Neural cell (in vitro differentiated cells): ENCODE measurements around the gene ATL1.

Experiments
- SMC3 ChIP-seq: fragments of 450-650 bp; conservative IDR thresholded peaks from 2 replicates; pipeline ENCODE4 v1.6.1; 2014; ENCODE audit warnings: antibody characterized with exemption, mild to moderate bottlenecking, moderate library complexity; ENCODE audit not compliant: poor library complexity
- TF ChIP-seq, protein P1 (sequence below): fragments of 450-650 bp; IDR thresholded peaks from 2 replicates; pipeline ENCODE4 v1.5.1; 2014; ENCODE audit warnings: antibody characterized with exemption, mild to moderate bottlenecking, moderate library complexity; ENCODE audit not compliant: poor library complexity, severe bottlenecking

DNA sequence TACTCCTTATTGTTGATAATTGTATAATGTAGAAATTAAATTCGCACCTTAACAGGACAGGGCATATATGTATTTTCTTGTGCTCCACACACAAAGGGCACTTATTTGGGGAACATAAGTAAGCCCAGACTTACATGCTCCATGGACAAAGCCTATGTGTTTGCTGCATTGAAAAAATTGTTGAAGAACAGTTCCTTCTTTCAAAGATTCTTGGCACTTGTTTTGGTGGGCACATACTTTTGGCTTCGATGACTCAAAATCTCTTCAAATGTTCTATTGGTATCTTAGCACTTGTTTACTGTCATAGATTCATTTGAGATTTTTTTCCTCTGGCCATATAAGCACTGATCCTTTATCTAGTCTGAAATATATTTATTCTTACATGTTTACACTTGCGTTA, 26.1 kb upstream of the ATL1 start:
- TF ChIP-seq SMC3, result no peak
- TF ChIP-seq, protein P1, sequence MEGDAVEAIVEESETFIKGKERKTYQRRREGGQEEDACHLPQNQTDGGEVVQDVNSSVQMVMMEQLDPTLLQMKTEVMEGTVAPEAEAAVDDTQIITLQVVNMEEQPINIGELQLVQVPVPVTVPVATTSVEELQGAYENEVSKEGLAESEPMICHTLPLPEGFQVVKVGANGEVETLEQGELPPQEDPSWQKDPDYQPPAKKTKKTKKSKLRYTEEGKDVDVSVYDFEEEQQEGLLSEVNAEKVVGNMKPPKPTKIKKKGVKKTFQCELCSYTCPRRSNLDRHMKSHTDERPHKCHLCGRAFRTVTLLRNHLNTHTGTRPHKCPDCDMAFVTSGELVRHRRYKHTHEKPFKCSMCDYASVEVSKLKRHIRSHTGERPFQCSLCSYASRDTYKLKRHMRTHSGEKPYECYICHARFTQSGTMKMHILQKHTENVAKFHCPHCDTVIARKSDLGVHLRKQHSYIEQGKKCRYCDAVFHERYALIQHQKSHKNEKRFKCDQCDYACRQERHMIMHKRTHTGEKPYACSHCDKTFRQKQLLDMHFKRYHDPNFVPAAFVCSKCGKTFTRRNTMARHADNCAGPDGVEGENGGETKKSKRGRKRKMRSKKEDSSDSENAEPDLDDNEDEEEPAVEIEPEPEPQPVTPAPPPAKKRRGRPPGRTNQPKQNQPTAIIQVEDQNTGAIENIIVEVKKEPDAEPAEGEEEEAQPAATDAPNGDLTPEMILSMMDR, result no peak
